Liver (tissue), 9 donors: ENCODE measurements around the gene PREX1. TPM values are rescaled to one million over a fixed set of nuclear protein-coding genes. Genes with fewer than 3 reads are reported as not detected.

Source experiments
- DNase-seq: peaks from one replicate; pipeline ENCODE4 v3.0.0-alpha.2; 2017; ENCODE audit warnings: low spot score
- H3K27ac ChIP-seq, 2 donors: one replicate each; pipeline ENCODE4 v1.7.0; 2013; ENCODE audit warnings: inconsistent platforms in 2 of 2, low read length in 2 of 2, control low read depth in 1 of 2, low read depth in 1 of 2, mild to moderate bottlenecking in 1 of 2
- H3K27me3 ChIP-seq, 4 donors: one replicate each; pipeline versions ENCODE4 v1.6.1 to v1.7.0; 2013; ENCODE audit warnings: low read length in 3 of 4, inconsistent platforms in 1 of 4, mild to moderate bottlenecking in 1 of 4, moderate library complexity in 1 of 4; ENCODE audit not compliant: control insufficient read depth in 4 of 4, insufficient read depth in 4 of 4
- H3K36me3 ChIP-seq, 4 donors: one replicate each; pipeline versions ENCODE4 v1.6.1 to v1.7.0; 2013; ENCODE audit warnings: low read length in 3 of 4, mild to moderate bottlenecking in 3 of 4, low read depth in 1 of 4, moderate library complexity in 1 of 4; ENCODE audit not compliant: control insufficient read depth in 4 of 4, insufficient read depth in 3 of 4
- H3K4me1 ChIP-seq, 4 donors: one replicate each; pipeline versions ENCODE4 v1.6.1 to v1.7.0; 2013; ENCODE audit warnings: low read length in 3 of 4, mild to moderate bottlenecking in 3 of 4, moderate library complexity in 1 of 4; ENCODE audit not compliant: control insufficient read depth in 4 of 4, insufficient read depth in 4 of 4
- H3K4me3 ChIP-seq, 3 donors: one replicate each; pipeline versions ENCODE4 v1.6.1 to v1.7.0; 2013; ENCODE audit warnings: low read length in 3 of 3, control low read depth in 1 of 3, low read depth in 1 of 3, mild to moderate bottlenecking in 1 of 3
- H3K9ac ChIP-seq, 2 donors: one replicate each; pipeline ENCODE4 v1.7.0; 2013; ENCODE audit warnings: low read length in 2 of 2, mild to moderate bottlenecking in 2 of 2, moderate library complexity in 2 of 2, control low read depth in 1 of 2, low read depth in 1 of 2
- H3K9me3 ChIP-seq, 4 donors: one replicate each; pipeline versions ENCODE4 v1.6.1 to v1.7.0; 2013; ENCODE audit warnings: low read length in 3 of 4; ENCODE audit not compliant: control insufficient read depth in 4 of 4
- ATF3 ChIP-seq: IDR thresholded peaks from 2 replicates; pipeline ENCODE4 v1.6.1; 2016; ENCODE audit warnings: antibody characterized with exemption
- CTCF ChIP-seq: fragments of 150-350 bp; IDR thresholded peaks from 2 replicates; pipeline ENCODE4 v1.5.1; 2017; ENCODE audit warnings: improper control_type of control experiment, low read depth, low read length; ENCODE audit not compliant: missing input control
- EGR1 ChIP-seq, 2 donors: IDR thresholded peaks; 2 replicates each; pipeline ENCODE4 v1.6.1; 2016 to 2018; ENCODE audit warnings: antibody characterized with exemption in 2 of 2, low read depth in 2 of 2
- FOXA1 ChIP-seq: IDR thresholded peaks from 2 replicates; pipeline ENCODE4 v1.6.1; 2016; ENCODE audit warnings: antibody characterized with exemption
- FOXA2 ChIP-seq: IDR thresholded peaks from 2 replicates; pipeline ENCODE4 v1.6.1; 2016; ENCODE audit warnings: antibody characterized with exemption
- GABPA ChIP-seq, 2 donors: IDR thresholded peaks in 1 of 2; conservative IDR thresholded peaks in 1 of 2; 2 replicates each; pipeline ENCODE4 v1.6.1; 2016; ENCODE audit warnings: antibody characterized with exemption in 2 of 2, mild to moderate bottlenecking in 1 of 2, moderate library complexity in 1 of 2
- HNF4A ChIP-seq, 2 donors: conservative IDR thresholded peaks; 2 replicates each; pipeline ENCODE4 v1.6.1; 2016; ENCODE audit warnings: antibody characterized with exemption in 2 of 2, mild to moderate bottlenecking in 2 of 2
- HNF4G ChIP-seq: IDR thresholded peaks from 2 replicates; pipeline ENCODE4 v1.6.1; 2016; ENCODE audit warnings: antibody characterized with exemption
- JUND ChIP-seq, 2 donors: IDR thresholded peaks; 2 replicates each; pipeline ENCODE4 v1.6.1; 2016; ENCODE audit warnings: antibody characterized with exemption in 2 of 2
- MAX ChIP-seq: IDR thresholded peaks from 2 replicates; pipeline ENCODE4 v1.6.1; 2016; ENCODE audit warnings: antibody characterized with exemption
- NR2F2 ChIP-seq: IDR thresholded peaks from 2 replicates; pipeline ENCODE4 v1.6.1; 2016; ENCODE audit warnings: antibody characterized with exemption
- RAD21 ChIP-seq, 2 donors: IDR thresholded peaks; 2 replicates each; pipeline ENCODE4 v1.6.1; 2016; ENCODE audit warnings: antibody characterized with exemption in 2 of 2, mild to moderate bottlenecking in 2 of 2
- REST ChIP-seq: IDR thresholded peaks from 2 replicates; pipeline ENCODE4 v1.6.1; 2016; ENCODE audit warnings: antibody characterized with exemption, mild to moderate bottlenecking
- RXRA ChIP-seq, 2 donors: IDR thresholded peaks; 2 replicates each; pipeline ENCODE4 v1.6.1; 2017 to 2018; ENCODE audit warnings: antibody characterized with exemption in 2 of 2, mild to moderate bottlenecking in 1 of 2
- TAF1 ChIP-seq: conservative IDR thresholded peaks from 2 replicates; pipeline ENCODE4 v1.6.1; 2016; ENCODE audit warnings: antibody characterized with exemption, mild to moderate bottlenecking
- YY1 ChIP-seq: IDR thresholded peaks from 2 replicates; pipeline ENCODE4 v1.6.1; 2016; ENCODE audit warnings: antibody characterized with exemption, mild to moderate bottlenecking
- ZBTB33 ChIP-seq: IDR thresholded peaks from 2 replicates; pipeline ENCODE4 v1.6.1; 2016; ENCODE audit warnings: antibody characterized with exemption
- WGBS: extraction: QIAGEN DNeasy Blood & Tissue Kit; methylation state at CpG from one replicate; pipeline ENCODE4 v1.1.7; 2013; 5-methylcytosine and 5-hydroxymethylcytosine counted together
- polyA plus RNA-seq, 2 donors: library from polyadenylated mRNA; stranded (reverse) in 1 of 2; unstranded in 1 of 2; fragments of 200-250 nt in 1 of 2; fragments of >200 nt in 1 of 2; fragmentation: Nextera tagmentation in 1 of 2; extraction: Ambion mirVana in 1 of 2; gene quantifications; one replicate each; pipeline versions ENCODE4 v1.2.1 to v1.2.3, GENCODE V29; 2013 to 2015
- total RNA-seq, 2 donors: library from RNA; depleted of rRNA; stranded (reverse); fragments of >200 nt; gene quantifications; one replicate each; pipeline ENCODE4 v1.2.3, GENCODE V29; 2014
- donor health status: healthy.
- donor health status: healthy.
- donor health status: healthy.
- donor health status: healthy.
- donor health status: healthy.

PREX1 gene
- total and polyA plus RNA-seq, 4 donors, result 2.2 to 18.0 (median 10.8) TPM

- TF ChIP-seq ATF3 (no peak), YY1 (no peak), RAD21 (IDR thresholded peaks at IDR 0.05) (no peak), GABPA (IDR thresholded peaks at IDR 0.05 in 1 of 2, conservative IDR thresholded peaks at IDR 0.05 in 1 of 2) (no peak), RXRA (IDR thresholded peaks at IDR 0.05) (no peak), TAF1 (no peak), ZBTB33 (no peak)
Measured at GRCh38 chr20:48814633-48815032, 13.2 kb downstream of the PREX1 start (continued).

GRCh38 chr20:48813930-48814546 is 13.8 kb downstream of the PREX1 start:
- Histone ChIP-seq H3K27ac (no peak overlapping the region), H3K4me1 (no peaks in the 10 kb centered on the region), H3K9ac (no peak overlapping the region), H3K4me3 (no peak overlapping the region), H3K27me3 (no peaks in the 10 kb centered on the region), H3K36me3 (no peaks in the 10 kb centered on the region), H3K9me3 (no peaks in the 10 kb centered on the region)
- WGBS, result 81% methylated on average over 5 of the region's 5 CpGs
- DNase-seq, result no peak
- TF ChIP-seq TAF1 (no peak), NR2F2 (no peak), CTCF (no peak), HNF4A (conservative IDR thresholded peaks at IDR 0.05) (no peak), GABPA (IDR thresholded peaks at IDR 0.05 in 1 of 2, conservative IDR thresholded peaks at IDR 0.05 in 1 of 2) (no peak), MAX (no peak), EGR1 (IDR thresholded peaks at IDR 0.05; ENCODE audit: low read depth in 2 of 2) (no peak), RAD21 (IDR thresholded peaks at IDR 0.05) (no peak)

GRCh38 chr20:48813446-48813747 is 14.4 kb downstream of the PREX1 start:
- no peaks in the 10 kb centered on the region for H3K9me3 ChIP-seq
- no peak for DNase-seq
- H3K27me3 ChIP-seq, result no peaks in the 10 kb centered on the region
- 55% methylated on average over 3 of the region's 3 CpGs for WGBS
- H3K27ac ChIP-seq, result no peak overlapping the region
- H3K4me1 ChIP-seq, result no peaks in the 10 kb centered on the region
- H3K36me3 ChIP-seq, result no peaks in the 10 kb centered on the region
- no peak overlapping the region for H3K9ac ChIP-seq
- no peak overlapping the region for H3K4me3 ChIP-seq
- TF ChIP-seq YY1, result no peak
- no peak for TF ChIP-seq REST
- TF ChIP-seq NR2F2, result no peak
- TF ChIP-seq TAF1, result no peak
- no peak for TF ChIP-seq ZBTB33
- no peak for TF ChIP-seq HNF4G
- TF ChIP-seq EGR1 (IDR thresholded peaks at IDR 0.05; ENCODE audit: low read depth in 2 of 2), result no peak
- no peak for TF ChIP-seq ATF3
- TF ChIP-seq RAD21 (IDR thresholded peaks at IDR 0.05), result no peak
- TF ChIP-seq GABPA (IDR thresholded peaks at IDR 0.05 in 1 of 2, conservative IDR thresholded peaks at IDR 0.05 in 1 of 2), result no peak
- no peak for TF ChIP-seq JUND (IDR thresholded peaks at IDR 0.05)
- TF ChIP-seq HNF4A (conservative IDR thresholded peaks at IDR 0.05), result no peak
- TF ChIP-seq RXRA (IDR thresholded peaks at IDR 0.05), result no peak
- TF ChIP-seq FOXA2, result no peak
- TF ChIP-seq FOXA1, result no peak
